ENCODE data around the gene GNG2. TPM values are rescaled to one million over a fixed set of nuclear protein-coding genes. Genes with fewer than 3 reads are reported as not detected.

The GNG2 gene
- total RNA-seq, 1 donor from 2014 or later, result 245 TPM

GRCh38 chr14:51926449-51926848 is 66.0 kb downstream of the GNG2 start:
- TF ChIP-seq CTCF (IDR thresholded peaks at IDR 0.05; ENCODE audit: partially characterized antibody, unreplicated experiment), result no peak
- Mint-ChIP-seq H3K36me3 (ENCODE audit: unreplicated experiment) (peaks cover 6% of the 10 kb centered on the region), H3K4me3 (ENCODE audit: unreplicated experiment) (no peak overlapping the region), H3K9me3 (ENCODE audit: unreplicated experiment) (no peaks in the 10 kb centered on the region), H3K27me3 (ENCODE audit: unreplicated experiment) (peaks cover 5% of the 10 kb centered on the region), H3K4me1 (ENCODE audit: low read depth, unreplicated experiment) (peaks cover 2% of the 10 kb centered on the region), H3K27ac (ENCODE audit: unreplicated experiment) (no peak overlapping the region)
- no peak for DNase-seq

- H3K4me1 Mint-ChIP-seq (ENCODE audit: low read depth, unreplicated experiment), result no peaks in the 10 kb centered on the region
- DNase-seq, result no peak
- peaks cover 5% of the 10 kb centered on the region for H3K27me3 Mint-ChIP-seq (ENCODE audit: unreplicated experiment)
- H3K4me3 Mint-ChIP-seq (ENCODE audit: unreplicated experiment), result no peak overlapping the region
- H3K36me3 Mint-ChIP-seq (ENCODE audit: unreplicated experiment), result peaks cover 6% of the 10 kb centered on the region
- H3K27ac Mint-ChIP-seq (ENCODE audit: unreplicated experiment), result no peak overlapping the region
- H3K9me3 Mint-ChIP-seq (ENCODE audit: unreplicated experiment), result no peaks in the 10 kb centered on the region
- no peak for TF ChIP-seq CTCF (IDR thresholded peaks at IDR 0.05; ENCODE audit: partially characterized antibody, unreplicated experiment)
These were observed 68.2 kb downstream of the GNG2 start for GRCh38 chr14:51928568-51928967.

- Mint-ChIP-seq H3K27me3 (ENCODE audit: unreplicated experiment) (peaks cover 5% of the 10 kb centered on the region), H3K36me3 (ENCODE audit: unreplicated experiment) (peaks cover 6% of the 10 kb centered on the region), H3K9me3 (ENCODE audit: unreplicated experiment) (no peaks in the 10 kb centered on the region), H3K27ac (ENCODE audit: unreplicated experiment) (no peak overlapping the region), H3K4me3 (ENCODE audit: unreplicated experiment) (no peak overlapping the region), H3K4me1 (ENCODE audit: low read depth, unreplicated experiment) (no peaks in the 10 kb centered on the region)
- no peak for TF ChIP-seq CTCF (IDR thresholded peaks at IDR 0.05; ENCODE audit: partially characterized antibody, unreplicated experiment)
- DNase-seq, result no peak
These were observed 68.8 kb downstream of the GNG2 start for GRCh38 chr14:51929166-51929565.

DNA sequence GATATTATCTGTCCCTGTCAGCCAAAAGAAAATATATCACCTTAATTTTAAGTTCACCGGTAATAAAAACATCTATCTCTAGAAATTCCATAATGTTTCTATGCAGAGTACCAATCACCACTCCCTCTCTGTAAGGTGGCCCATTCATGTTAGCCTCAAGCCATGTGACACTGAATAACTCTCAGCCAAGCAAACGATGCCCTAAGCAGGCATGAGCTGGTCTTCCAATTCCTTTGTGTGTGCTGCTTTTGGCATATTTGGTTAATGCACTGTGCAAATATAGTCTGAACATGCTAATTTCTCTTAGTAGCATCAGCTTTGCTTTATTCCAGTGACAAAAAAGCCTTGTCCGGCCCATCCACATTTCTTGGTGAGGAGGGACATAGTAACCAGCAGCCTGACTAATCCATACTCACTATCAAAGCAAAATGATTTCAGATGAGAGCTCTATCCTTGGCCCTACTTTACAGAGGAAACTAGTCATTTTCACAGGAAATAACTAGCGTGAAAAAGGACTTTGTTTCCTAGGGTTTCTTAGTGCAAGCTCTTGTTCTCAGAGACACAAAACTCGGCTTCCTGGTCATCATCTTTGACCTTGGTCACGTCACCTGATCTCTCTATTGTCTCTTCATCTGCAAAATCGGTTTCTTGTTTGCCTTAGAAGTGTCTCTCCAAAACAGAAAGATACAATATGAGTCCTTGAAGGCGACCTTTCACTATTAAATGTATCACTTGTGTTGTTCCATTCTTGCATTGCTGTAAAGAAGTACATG is 69.7 kb downstream of the GNG2 start:
- Mint-ChIP-seq H3K4me3 (ENCODE audit: unreplicated experiment) (no peak overlapping the region), H3K36me3 (ENCODE audit: unreplicated experiment) (peaks cover 6% of the 10 kb centered on the region), H3K27me3 (ENCODE audit: unreplicated experiment) (peaks cover 3% of the 10 kb centered on the region), H3K4me1 (ENCODE audit: low read depth, unreplicated experiment) (no peaks in the 10 kb centered on the region), H3K9me3 (ENCODE audit: unreplicated experiment) (no peaks in the 10 kb centered on the region), H3K27ac (ENCODE audit: unreplicated experiment) (no peak overlapping the region)
- no peak for TF ChIP-seq CTCF (IDR thresholded peaks at IDR 0.05; ENCODE audit: partially characterized antibody, unreplicated experiment)
- DNase-seq, result no peak

DNA sequence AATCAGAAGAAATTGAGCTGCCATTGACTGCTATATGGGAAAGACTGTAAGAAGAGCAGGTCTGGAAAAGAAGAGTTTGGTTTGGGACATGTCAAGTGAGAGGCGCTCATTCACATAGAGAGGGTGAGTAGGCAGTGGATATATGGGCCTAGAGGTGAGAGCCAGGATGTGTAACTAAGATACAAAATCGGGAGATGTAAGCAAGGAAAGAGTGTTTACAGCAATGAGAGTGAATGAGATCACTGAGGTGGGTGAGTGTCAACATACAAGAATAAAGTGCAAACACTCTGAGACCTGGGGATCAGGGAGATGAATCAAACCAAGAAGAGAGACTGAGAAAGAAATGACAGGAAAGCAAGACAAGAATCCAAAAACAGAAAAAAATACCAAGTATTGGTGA is 70.9 kb downstream of the GNG2 start:
- peaks cover 1% of the 10 kb centered on the region for H3K4me1 Mint-ChIP-seq (ENCODE audit: low read depth, unreplicated experiment)
- H3K4me3 Mint-ChIP-seq (ENCODE audit: unreplicated experiment), result no peak overlapping the region
- DNase-seq, result no peak
- H3K36me3 Mint-ChIP-seq (ENCODE audit: unreplicated experiment), result peaks cover 6% of the 10 kb centered on the region
- no peak overlapping the region for H3K27ac Mint-ChIP-seq (ENCODE audit: unreplicated experiment)
- no peaks in the 10 kb centered on the region for H3K9me3 Mint-ChIP-seq (ENCODE audit: unreplicated experiment)
- peaks cover 3% of the 10 kb centered on the region for H3K27me3 Mint-ChIP-seq (ENCODE audit: unreplicated experiment)
- TF ChIP-seq CTCF (IDR thresholded peaks at IDR 0.05; ENCODE audit: partially characterized antibody, unreplicated experiment), result no peak

All from glutamatergic neuron (in vitro differentiated cells).